ENCODE results near the gene MPZL1.

Gene MPZL1

GRCh38 chr1:167721617-167722151 lies at the start of gene MPZL1:
Gene MPZL1 (plus strand): TSS chr1:167721982. CDS start chr1:167722152, 170 bp downstream.
- peak; percentile 78 to 84 for DNase-seq (ENCODE audit: extremely low read depth in 1 of 2, low read depth in 1 of 2)

- DNase-seq (ENCODE audit: extremely low read depth in 1 of 2, low read depth in 1 of 2): no peak
Observed at GRCh38 chr1:167672831-167673230, 49.0 kb upstream of the MPZL1 start.

- DNase-seq (ENCODE audit: extremely low read depth in 1 of 2, low read depth in 1 of 2): no peak
Observed at GRCh38 chr1:167673265-167673664, 48.5 kb upstream of the MPZL1 start.

GRCh38 chr1:167674156-167674555 lies 47.6 kb upstream of the MPZL1 start:
- no peak for DNase-seq (ENCODE audit: extremely low read depth in 1 of 2, low read depth in 1 of 2)

- no peak for DNase-seq (ENCODE audit: extremely low read depth in 1 of 2, low read depth in 1 of 2)
Observed at GRCh38 chr1:167675440-167675839, 46.3 kb upstream of the MPZL1 start.

GRCh38 chr1:167676205-167676915 lies 45.4 kb upstream of the MPZL1 start:
- DNase-seq (ENCODE audit: extremely low read depth in 1 of 2, low read depth in 1 of 2): no peak

GRCh38 chr1:167676916-167677848 lies 44.6 kb upstream of the MPZL1 start:
- DNase-seq (ENCODE audit: extremely low read depth in 1 of 2, low read depth in 1 of 2): no peak

- DNase-seq (ENCODE audit: extremely low read depth in 1 of 2, low read depth in 1 of 2): no peak
Observed at GRCh38 chr1:167678422-167678821, 43.4 kb upstream of the MPZL1 start.

- DNase-seq (ENCODE audit: extremely low read depth in 1 of 2, low read depth in 1 of 2): no peak
Observed at GRCh38 chr1:167678838-167679237, 42.9 kb upstream of the MPZL1 start.

- no peak for DNase-seq (ENCODE audit: extremely low read depth in 1 of 2, low read depth in 1 of 2)
Observed at GRCh38 chr1:167679714-167680113, 42.1 kb upstream of the MPZL1 start.

GRCh38 chr1:167681024-167681423 lies 40.8 kb upstream of the MPZL1 start:
- no peak for DNase-seq (ENCODE audit: extremely low read depth in 1 of 2, low read depth in 1 of 2)

GRCh38 chr1:167681451-167682098 lies 40.2 kb upstream of the MPZL1 start:
- DNase-seq (ENCODE audit: extremely low read depth in 1 of 2, low read depth in 1 of 2): no peak

- no peak for DNase-seq (ENCODE audit: extremely low read depth in 1 of 2, low read depth in 1 of 2)
Observed at GRCh38 chr1:167683226-167683625, 38.6 kb upstream of the MPZL1 start.

GRCh38 chr1:167683641-167684502 lies 37.9 kb upstream of the MPZL1 start:
- no peak for DNase-seq (ENCODE audit: extremely low read depth in 1 of 2, low read depth in 1 of 2)

- DNase-seq (ENCODE audit: extremely low read depth in 1 of 2, low read depth in 1 of 2): no peak
Observed at GRCh38 chr1:167685844-167686243, 35.9 kb upstream of the MPZL1 start.

GRCh38 chr1:167687919-167688519 lies 33.8 kb upstream of the MPZL1 start:
- DNase-seq (ENCODE audit: extremely low read depth in 1 of 2, low read depth in 1 of 2): peak; percentile 22 to 70

- no peak for DNase-seq (ENCODE audit: extremely low read depth in 1 of 2, low read depth in 1 of 2)
Observed at GRCh38 chr1:167689567-167689920, 32.2 kb upstream of the MPZL1 start.

- no peak for DNase-seq (ENCODE audit: extremely low read depth in 1 of 2, low read depth in 1 of 2)
Observed at GRCh38 chr1:167690053-167690452, 31.7 kb upstream of the MPZL1 start.

GRCh38 chr1:167693425-167694045 lies 28.2 kb upstream of the MPZL1 start:
- no peak for DNase-seq (ENCODE audit: extremely low read depth in 1 of 2, low read depth in 1 of 2)

Measured in stimulated activated CD8-positive, alpha-beta memory T cell treated with anti-CD3 and anti-CD28 coated beads, Interleukin-7, amount 100 ng/mL, for 48 hours (primary cell).